ENCODE results near the gene BICC1.

DNA sequence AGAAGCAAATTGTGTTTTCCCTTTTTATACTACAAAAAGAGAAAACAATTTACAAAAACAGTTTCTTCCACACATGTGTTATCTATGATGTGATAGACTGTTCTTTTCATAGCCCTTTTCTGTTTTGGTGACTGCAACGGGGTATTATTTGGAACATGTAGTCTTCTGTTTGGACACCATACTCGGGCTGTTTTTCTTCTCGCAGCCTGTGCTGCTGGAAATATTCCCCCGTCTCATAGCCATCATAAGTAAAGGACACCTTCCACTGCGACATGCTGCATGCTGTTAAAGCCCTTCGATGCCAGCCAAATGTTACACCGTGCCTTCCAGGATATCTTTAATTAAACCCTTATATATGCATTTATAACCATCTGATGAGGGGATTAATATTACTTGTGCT, 222.4 kb downstream of the BICC1 start:
- TF ChIP-seq RAD21 (IDR thresholded peaks at IDR 0.05; ENCODE audit: low read length) (no peak), CTCF (conservative IDR thresholded peaks at IDR 0.05; ENCODE audit: low read depth, low read length) (no peak), RCOR1 (IDR thresholded peaks at IDR 0.05; ENCODE audit: insufficient replicate concordance, low read length) (no peak), POLR2A (IDR thresholded peaks at IDR 0.05; ENCODE audit: low read depth, low read length) (no peak), MAFK (IDR thresholded peaks at IDR 0.05; ENCODE audit: low read depth, low read length) (no peak), SMC3 (IDR thresholded peaks at IDR 0.05; ENCODE audit: low read depth, low read length) (no peak), MXI1 (IDR thresholded peaks at IDR 0.05; ENCODE audit: borderline replicate concordance, low read depth, low read length) (no peak), USF2 (IDR thresholded peaks at IDR 0.05; ENCODE audit: low read depth, low read length) (no peak), BHLHE40 (IDR thresholded peaks at IDR 0.05; ENCODE audit: low read depth, low read length) (no peak)
- TF ChIP-seq, protein P1, sequence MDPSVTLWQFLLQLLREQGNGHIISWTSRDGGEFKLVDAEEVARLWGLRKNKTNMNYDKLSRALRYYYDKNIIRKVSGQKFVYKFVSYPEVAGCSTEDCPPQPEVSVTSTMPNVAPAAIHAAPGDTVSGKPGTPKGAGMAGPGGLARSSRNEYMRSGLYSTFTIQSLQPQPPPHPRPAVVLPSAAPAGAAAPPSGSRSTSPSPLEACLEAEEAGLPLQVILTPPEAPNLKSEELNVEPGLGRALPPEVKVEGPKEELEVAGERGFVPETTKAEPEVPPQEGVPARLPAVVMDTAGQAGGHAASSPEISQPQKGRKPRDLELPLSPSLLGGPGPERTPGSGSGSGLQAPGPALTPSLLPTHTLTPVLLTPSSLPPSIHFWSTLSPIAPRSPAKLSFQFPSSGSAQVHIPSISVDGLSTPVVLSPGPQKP (IDR thresholded peaks at IDR 0.05; ENCODE audit: borderline replicate concordance, low read depth, low read length): no peak

All from IMR-90 (cell line).